Body of pancreas (tissue), 4 donors: ENCODE results near the gene TTC29.

Experiments used
- CTCF ChIP-seq, 7 experiments: fragments of 450-650 bp in 4 of 7; fragments of 200-600 bp in 3 of 7; sonication (generic) in 3 of 7; IDR thresholded peaks; one replicate each; pipeline ENCODE4 v1.5.1; 2016 to 2019; ENCODE audit warnings: antibody characterized with exemption in 7 of 7
- POLR2A ChIP-seq, 3 donors: fragments of 450-650 bp; IDR thresholded peaks; one replicate each; pipeline ENCODE4 v1.6.1; 2016; ENCODE audit warnings: antibody characterized with exemption in 3 of 3, mild to moderate bottlenecking in 2 of 3

- TF ChIP-seq CTCF (IDR thresholded peaks at IDR 0.05) = no peak
- no peak for TF ChIP-seq POLR2A (IDR thresholded peaks at IDR 0.05)
Observed at GRCh38 chr4:146900295-146900694, 45.4 kb downstream of the TTC29 start.
